MM.1S (cell line): Measurements from ENCODE around the gene MYO10.
"Not testable (repeated sequence)": the region's sequence is repeated elsewhere in the genome, so short reads cannot be mapped to it uniquely, and the experiment has no call there.

Source experiments
- DNase-seq: peaks from one replicate; pipeline ENCODE4 v3.0.0-alpha.2; 2015
- H2AFZ ChIP-seq: fragments of 300-600 bp; sonication (generic); 2 replicates; pipeline ENCODE4 v1.6.0; 2016; ENCODE audit warnings: antibody characterized with exemption, low read length
- H3F3A ChIP-seq: fragments of 300-600 bp; sonication (generic); 2 replicates; pipeline ENCODE4 v1.6.1; 2016; ENCODE audit warnings: mild to moderate bottlenecking, antibody characterized with exemption, low read length, moderate library complexity, mixed read lengths; ENCODE audit not compliant: insufficient read depth
- H3K27ac ChIP-seq: fragments of 300-600 bp; sonication (generic); 2 replicates; pipeline ENCODE4 v1.5.1; 2016; ENCODE audit warnings: mild to moderate bottlenecking, low read length
- H3K27me3 ChIP-seq: fragments of 300-600 bp; sonication (generic); replicated peaks from 2 replicates; pipeline ENCODE4 v1.6.0; 2016; ENCODE audit warnings: low read length; ENCODE audit not compliant: insufficient read depth
- H3K36me3 ChIP-seq: fragments of 300-600 bp; sonication (generic); replicated peaks from 2 replicates; pipeline ENCODE4 v1.6.1; 2016; ENCODE audit warnings: mild to moderate bottlenecking, low read length, mixed read lengths; ENCODE audit not compliant: insufficient read depth
- H3K4me1 ChIP-seq: fragments of 300-600 bp; sonication (generic); 2 replicates; pipeline ENCODE4 v1.6.1; 2016; ENCODE audit warnings: low read length, mixed read lengths
- H3K4me2 ChIP-seq: fragments of 300-600 bp; sonication (generic); 2 replicates; pipeline ENCODE4 v1.6.0; 2016; ENCODE audit warnings: low read depth, low read length
- H3K4me3 ChIP-seq: fragments of 300-600 bp; sonication (generic); 2 replicates; pipeline ENCODE4 v1.5.1; 2016; ENCODE audit warnings: low read length, mixed read lengths
- H3K79me2 ChIP-seq: fragments of 300-600 bp; sonication (generic); 2 replicates; pipeline ENCODE4 v1.6.1; 2016; ENCODE audit warnings: mixed run types, low read length, mixed read lengths
- H3K9ac ChIP-seq: fragments of 300-600 bp; sonication (generic); 2 replicates; pipeline ENCODE4 v1.6.1; 2016; ENCODE audit warnings: low read length, mixed read lengths
- H3K9me2 ChIP-seq: fragments of 300-600 bp; sonication (generic); replicated peaks from 2 replicates; pipeline ENCODE4 v1.6.1; 2016; ENCODE audit warnings: mild to moderate bottlenecking, low read length, mixed read lengths; ENCODE audit not compliant: insufficient read depth
- H3K9me3 ChIP-seq: fragments of 300-600 bp; sonication (generic); replicated peaks from 2 replicates; pipeline ENCODE4 v1.6.1; 2016; ENCODE audit warnings: mild to moderate bottlenecking, low read length, mixed read lengths; ENCODE audit not compliant: insufficient read depth
- H4K20me1 ChIP-seq: fragments of 300-600 bp; sonication (generic); 2 replicates; pipeline ENCODE4 v1.6.1; 2016; ENCODE audit warnings: mild to moderate bottlenecking, low read length, moderate library complexity, mixed read lengths; ENCODE audit not compliant: insufficient read depth
- CTCF ChIP-seq: fragments of 300-600 bp; sonication (generic); IDR thresholded peaks from 2 replicates; pipeline ENCODE4 v1.5.1; 2016; ENCODE audit warnings: antibody characterized with exemption, low read length, mixed read lengths
- EZH2 ChIP-seq: fragments of 300-600 bp; sonication (generic); optimal IDR thresholded peaks from 2 replicates; pipeline ENCODE3; 2017; ENCODE audit warnings: low read depth, mild to moderate bottlenecking, antibody characterized with exemption, low read length, mixed read lengths
- EZH2phosphoT487 ChIP-seq: fragments of 300-600 bp; sonication (generic); IDR thresholded peaks from 2 replicates; pipeline ENCODE4 v1.6.1; 2018; ENCODE audit warnings: antibody characterized with exemption, low read length

Gene MYO10

GRCh38 chr5:16659536-16659935, 276.6 kb downstream of the MYO10 start:
- Histone ChIP-seq H3K4me3 (no peak overlapping the region), H3K9ac (no peak overlapping the region), H3K9me3 (no peaks in the 10 kb centered on the region), H3F3A (no peaks in the 10 kb centered on the region), H4K20me1 (no peaks in the 10 kb centered on the region), H3K9me2 (no peaks in the 10 kb centered on the region), H3K79me2 (no peaks in the 10 kb centered on the region), H3K4me2 (no peak overlapping the region), H2AFZ (no peak overlapping the region), H3K27ac (no peak overlapping the region), H3K36me3 (no peaks in the 10 kb centered on the region), H3K27me3 (no peaks in the 10 kb centered on the region), H3K4me1 (no peaks in the 10 kb centered on the region)
- DNase-seq = no peak
- TF ChIP-seq EZH2phosphoT487 = no peak
- no peak for TF ChIP-seq CTCF
- TF ChIP-seq EZH2 = no peak

GRCh38 chr5:16656561-16657191, 279.4 kb downstream of the MYO10 start:
- Histone ChIP-seq H3K9ac (no peak overlapping the region), H2AFZ (no peak overlapping the region), H3K4me1 (no peaks in the 10 kb centered on the region)

GRCh38 chr5:16654647-16655334, 281.3 kb downstream of the MYO10 start:
- Histone ChIP-seq H3K9me2 (no peaks in the 10 kb centered on the region), H3K27me3 (no peaks in the 10 kb centered on the region), H3K4me3 (no peak overlapping the region), H3K4me1 (no peaks in the 10 kb centered on the region), H3K36me3 (no peaks in the 10 kb centered on the region), H3K79me2 (no peaks in the 10 kb centered on the region), H3K9ac (no peak overlapping the region), H3F3A (no peaks in the 10 kb centered on the region), H3K4me2 (no peak overlapping the region), H4K20me1 (no peaks in the 10 kb centered on the region), H2AFZ (no peak overlapping the region), H3K9me3 (no peaks in the 10 kb centered on the region), H3K27ac (no peak overlapping the region)
- no peak for DNase-seq
- no peak for TF ChIP-seq CTCF
- no peak for TF ChIP-seq EZH2
- no peak for TF ChIP-seq EZH2phosphoT487

More at GRCh38 chr5:16656561-16657191, 279.4 kb downstream of the MYO10 start:
- no peak for DNase-seq
- H3K4me2 ChIP-seq = no peak overlapping the region
- H3K27ac ChIP-seq = no peak overlapping the region
- H3K9me2 ChIP-seq = no peaks in the 10 kb centered on the region
- no peaks in the 10 kb centered on the region for H3K27me3 ChIP-seq
- no peaks in the 10 kb centered on the region for H4K20me1 ChIP-seq
- H3K36me3 ChIP-seq = no peaks in the 10 kb centered on the region
- H3K4me3 ChIP-seq = no peak overlapping the region
- H3K9me3 ChIP-seq = no peaks in the 10 kb centered on the region
- no peaks in the 10 kb centered on the region for H3F3A ChIP-seq
- TF ChIP-seq EZH2 (no peak), EZH2phosphoT487 (no peak), CTCF (no peak)
- no peaks in the 10 kb centered on the region for H3K79me2 ChIP-seq

- H3K36me3 ChIP-seq, H3F3A ChIP-seq, H2AFZ ChIP-seq, H3K9me2 ChIP-seq, H3K4me3 ChIP-seq, H3K9me3 ChIP-seq, DNase-seq, H4K20me1 ChIP-seq, H3K4me2 ChIP-seq, H3K4me1 ChIP-seq, H3K27me3 ChIP-seq, H3K79me2 ChIP-seq, H3K27ac ChIP-seq, H3K9ac ChIP-seq: not testable (repeated sequence)
These were observed 287.3 kb downstream of the MYO10 start for GRCh38 chr5:16648739-16649138.
